DND-41 (cell line): Measurements from ENCODE around the gene PIGX.

ENCODE experiments used
- EZH2 ChIP-seq: IDR thresholded peaks from 3 replicates; pipeline ENCODE4 v1.6.1; 2012; ENCODE audit warnings: borderline replicate concordance, low read depth, mild to moderate bottlenecking, moderate library complexity, low read length, inconsistent platforms; ENCODE audit not compliant: severe bottlenecking
- TF ChIP-seq, protein P1 (sequence below): IDR thresholded peaks from 2 replicates; pipeline ENCODE4 v1.5.1; 2012; ENCODE audit warnings: borderline replicate concordance, low read length, moderate library complexity, mild to moderate bottlenecking; ENCODE audit not compliant: poor library complexity, severe bottlenecking; ENCODE audit errors: extremely low read depth

GRCh38 chr3:196708467-196708866, 3.7 kb upstream of the PIGX start:
- TF ChIP-seq, protein P1, sequence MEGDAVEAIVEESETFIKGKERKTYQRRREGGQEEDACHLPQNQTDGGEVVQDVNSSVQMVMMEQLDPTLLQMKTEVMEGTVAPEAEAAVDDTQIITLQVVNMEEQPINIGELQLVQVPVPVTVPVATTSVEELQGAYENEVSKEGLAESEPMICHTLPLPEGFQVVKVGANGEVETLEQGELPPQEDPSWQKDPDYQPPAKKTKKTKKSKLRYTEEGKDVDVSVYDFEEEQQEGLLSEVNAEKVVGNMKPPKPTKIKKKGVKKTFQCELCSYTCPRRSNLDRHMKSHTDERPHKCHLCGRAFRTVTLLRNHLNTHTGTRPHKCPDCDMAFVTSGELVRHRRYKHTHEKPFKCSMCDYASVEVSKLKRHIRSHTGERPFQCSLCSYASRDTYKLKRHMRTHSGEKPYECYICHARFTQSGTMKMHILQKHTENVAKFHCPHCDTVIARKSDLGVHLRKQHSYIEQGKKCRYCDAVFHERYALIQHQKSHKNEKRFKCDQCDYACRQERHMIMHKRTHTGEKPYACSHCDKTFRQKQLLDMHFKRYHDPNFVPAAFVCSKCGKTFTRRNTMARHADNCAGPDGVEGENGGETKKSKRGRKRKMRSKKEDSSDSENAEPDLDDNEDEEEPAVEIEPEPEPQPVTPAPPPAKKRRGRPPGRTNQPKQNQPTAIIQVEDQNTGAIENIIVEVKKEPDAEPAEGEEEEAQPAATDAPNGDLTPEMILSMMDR = no peak
- no peak for TF ChIP-seq EZH2
